Fibroblast of the aortic adventitia (primary cell): ENCODE results near the gene FAM200B. TPM values are rescaled to one million over a fixed set of nuclear protein-coding genes. Genes with fewer than 3 reads are reported as not detected.

ENCODE experiments used
- DNase-seq: peaks from one replicate; pipeline ENCODE4 v3.0.0-alpha.2; 2010; ENCODE audit warnings: low read depth
- H3K4me3 ChIP-seq: 2 replicates; pipeline ENCODE4 v1.5.1; 2011; ENCODE audit warnings: low read depth, mild to moderate bottlenecking, control low read depth, low read length, moderate library complexity
- CTCF ChIP-seq: IDR thresholded peaks from 2 replicates; pipeline ENCODE4 v1.5.1; 2011; ENCODE audit warnings: mild to moderate bottlenecking, low read length, control low read depth, inconsistent platforms; ENCODE audit not compliant: insufficient read depth
- total RNA-seq: library from RNA; depleted of rRNA; stranded (reverse); fragments of >200 nt; gene quantifications from 2 replicates; pipeline ENCODE4 v1.2.3, GENCODE V29; 2012; ENCODE audit warnings: low replicate concordance

The FAM200B gene
- total RNA-seq, 1 donor, result 35.3 TPM

DNA sequence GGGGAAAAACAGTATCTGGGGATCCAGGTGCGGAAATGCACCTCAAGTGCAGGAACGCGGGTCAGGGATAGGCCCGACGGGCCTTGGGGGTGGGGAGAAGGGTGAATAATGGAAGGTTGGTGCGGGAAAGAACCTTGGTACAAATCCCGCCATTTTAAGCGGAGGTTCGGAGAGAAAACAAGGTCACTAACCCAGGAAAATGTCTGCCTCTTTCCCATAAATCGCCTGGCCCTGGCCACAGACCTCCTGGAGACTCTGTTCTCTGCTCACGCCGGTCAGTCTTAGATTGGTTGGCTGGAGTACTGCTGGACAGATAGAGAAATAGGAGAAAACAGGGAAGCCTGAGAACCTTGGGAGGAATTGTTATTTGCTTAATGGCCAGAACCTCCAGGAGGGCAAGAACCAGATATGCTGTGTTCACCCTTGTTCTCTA lies 25.6 kb upstream of the FAM200B start:
- TF ChIP-seq CTCF, result no peak
- H3K4me3 ChIP-seq, result peak overlapping the region; percentile 65
- DNase-seq, result peak; percentile 41

DNA sequence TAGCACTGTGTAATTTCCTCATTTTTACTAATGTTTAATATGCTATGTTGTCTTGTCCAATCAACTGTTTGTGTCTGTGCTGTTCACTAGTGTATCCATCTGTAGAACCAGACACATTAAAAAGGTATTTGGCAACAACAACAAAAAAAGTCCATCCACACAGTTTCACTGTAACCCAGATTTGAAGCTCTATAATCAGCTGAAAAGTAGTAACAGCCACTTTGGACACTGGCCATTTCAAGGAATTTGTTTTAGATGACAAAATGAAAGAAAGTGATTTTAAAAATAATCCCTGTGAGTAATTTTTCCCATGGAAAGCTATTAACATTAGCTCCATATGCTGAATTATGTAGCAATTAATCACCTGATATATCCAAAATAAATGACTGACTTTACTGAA lies 24.3 kb upstream of the FAM200B start:
- peak; percentile 52 for DNase-seq
- H3K4me3 ChIP-seq, result no peak overlapping the region
- no peak for TF ChIP-seq CTCF

GRCh38 chr4:15658136-15658770 lies 23.4 kb upstream of the FAM200B start:
- no peak overlapping the region for H3K4me3 ChIP-seq
- DNase-seq, result no peak
- no peak for TF ChIP-seq CTCF

DNA sequence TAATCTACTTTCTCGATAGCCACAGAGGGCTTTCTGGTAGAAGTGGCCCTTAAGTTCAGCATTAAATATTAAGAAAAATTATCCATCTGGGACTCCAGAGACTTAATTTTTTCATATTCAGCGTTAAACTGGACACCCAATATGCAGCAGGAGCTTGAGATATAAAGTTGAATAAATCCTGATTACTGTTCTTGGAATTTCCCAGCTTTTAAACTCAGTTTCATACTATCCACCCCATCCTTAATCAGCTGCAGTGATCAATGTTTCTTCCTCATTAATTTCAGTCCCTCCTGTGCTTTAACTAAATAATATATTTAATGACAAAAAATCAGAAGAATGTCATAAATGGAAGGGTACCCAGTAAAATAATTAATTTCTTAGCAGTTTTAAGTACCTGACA lies 22.8 kb upstream of the FAM200B start:
- no peak for DNase-seq
- no peak overlapping the region for H3K4me3 ChIP-seq
- TF ChIP-seq CTCF, result no peak

DNA sequence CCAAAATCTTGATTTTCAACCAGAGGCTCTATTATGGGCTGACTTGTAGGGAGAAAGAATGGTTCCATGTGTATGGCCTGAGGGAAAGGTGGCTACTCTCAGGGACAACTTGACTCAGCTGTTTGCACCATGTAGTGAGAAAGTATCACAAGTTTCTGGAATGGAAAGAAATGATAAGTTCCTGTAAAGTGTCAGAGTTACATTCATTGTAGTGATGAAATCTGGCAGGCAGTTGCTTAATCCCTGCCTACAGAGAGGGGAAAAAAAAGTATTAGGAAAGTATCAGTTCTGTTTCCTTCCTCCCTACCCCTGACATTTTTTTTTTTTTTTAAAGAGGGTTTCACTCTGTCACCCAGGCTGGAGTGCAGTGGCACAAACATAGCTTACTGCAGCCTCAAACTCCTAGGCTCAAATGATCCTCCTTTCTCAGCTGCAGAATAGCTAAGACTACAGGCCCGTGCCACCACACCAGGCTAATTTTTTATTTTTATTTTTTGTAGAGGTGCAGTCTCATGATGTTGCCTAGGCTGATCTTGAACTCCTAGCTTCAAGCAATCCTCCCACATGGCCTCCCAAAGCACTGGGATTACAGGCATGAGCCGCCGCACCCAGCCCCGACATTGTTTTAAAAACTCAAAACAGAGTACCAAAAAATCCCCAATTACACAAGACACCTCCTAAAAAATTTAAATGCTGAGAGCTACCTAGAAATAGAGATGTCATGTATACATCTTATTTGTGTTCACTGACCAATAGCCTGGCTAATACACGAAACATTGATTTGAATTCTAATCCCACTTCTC lies 21.7 kb upstream of the FAM200B start:
- DNase-seq, result peak; percentile 89
- TF ChIP-seq CTCF, result no peak
- no peak overlapping the region for H3K4me3 ChIP-seq

DNA sequence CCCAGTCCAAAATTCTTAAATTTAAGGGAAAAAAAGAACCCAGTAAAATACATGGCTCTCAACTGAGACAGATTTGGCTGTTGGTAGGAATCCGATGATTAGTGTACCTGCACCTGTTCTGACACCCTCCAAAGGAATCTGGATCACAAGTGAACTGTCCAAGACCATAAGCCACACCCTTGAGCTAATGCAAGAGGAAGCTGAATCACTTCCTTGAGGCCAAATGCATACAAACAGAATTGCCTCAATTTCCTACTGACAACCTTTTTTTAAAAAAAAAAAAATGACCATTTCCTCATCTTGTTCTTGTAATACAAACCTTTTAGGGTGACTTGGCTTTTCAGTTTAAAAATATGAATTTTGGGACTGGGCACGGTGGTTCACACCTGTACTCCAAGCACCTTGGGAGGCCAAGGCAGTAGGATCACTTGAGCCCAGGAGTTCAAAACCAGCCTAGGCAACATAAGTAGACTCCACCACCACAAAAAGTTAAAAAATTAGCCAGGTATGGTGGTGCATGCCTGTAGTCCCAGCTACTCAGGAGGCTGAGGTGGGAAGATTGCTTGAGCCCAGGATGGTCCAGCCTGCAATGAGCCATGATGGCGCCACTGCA lies 15.8 kb upstream of the FAM200B start:
- TF ChIP-seq CTCF, result no peak
- DNase-seq, result peak; percentile 41
- no peak overlapping the region for H3K4me3 ChIP-seq
